H9 (cell line): Measurements from ENCODE around the gene GBE1. TPM values are rescaled to one million over a fixed set of nuclear protein-coding genes. Genes with fewer than 3 reads are reported as not detected.

Source experiments
- DNase-seq: peaks from one replicate; pipeline ENCODE4 v3.0.0-alpha.2; 2017
- H2AFZ ChIP-seq: one replicate; pipeline ENCODE4 v1.6.1; 2013; ENCODE audit warnings: mild to moderate bottlenecking, low read length, control low read depth, moderate library complexity
- H2AK5ac ChIP-seq: 2 replicates; pipeline ENCODE4 v1.6.1; 2013; ENCODE audit warnings: low read length, control low read depth, mixed read lengths; ENCODE audit not compliant: insufficient read length
- H2BK120ac ChIP-seq: one replicate; pipeline ENCODE4 v1.6.1; 2013; ENCODE audit warnings: low read depth, mild to moderate bottlenecking, low read length, control low read depth, inconsistent platforms; ENCODE audit not compliant: poor library complexity, severe bottlenecking
- H2BK12ac ChIP-seq: 2 replicates; pipeline ENCODE4 v1.6.1; 2013; ENCODE audit warnings: low read length, control low read depth, mixed read lengths, low read depth; ENCODE audit not compliant: insufficient read length
- H2BK15ac ChIP-seq: 2 replicates; pipeline ENCODE4 v1.6.1; 2013; ENCODE audit warnings: low read depth, low read length, control low read depth
- H2BK20ac ChIP-seq: one replicate; pipeline ENCODE4 v1.6.1; 2013; ENCODE audit warnings: low read depth, mild to moderate bottlenecking, low read length, control low read depth, inconsistent platforms; ENCODE audit not compliant: poor library complexity, severe bottlenecking
- H2BK5ac ChIP-seq: 2 replicates; pipeline ENCODE4 v1.6.1; 2013; ENCODE audit warnings: low read length, control low read depth, mixed read lengths; ENCODE audit not compliant: insufficient read length
- H3K14ac ChIP-seq: 2 replicates; pipeline ENCODE4 v1.6.1; 2013; ENCODE audit warnings: low read length, control low read depth; ENCODE audit not compliant: insufficient read depth
- H3K18ac ChIP-seq: 2 replicates; pipeline ENCODE4 v1.6.1; 2013; ENCODE audit warnings: low read depth, mild to moderate bottlenecking, mixed read lengths, low read length, control low read depth; ENCODE audit not compliant: insufficient read length
- H3K23ac ChIP-seq: 2 replicates; pipeline ENCODE4 v1.6.1; 2013; ENCODE audit warnings: low read length, control low read depth, mixed read lengths, low read depth; ENCODE audit not compliant: insufficient read length
- H3K23me2 ChIP-seq: 2 replicates; pipeline ENCODE4 v1.6.1; 2013; ENCODE audit warnings: low read depth, mild to moderate bottlenecking, mixed read lengths, low read length, control low read depth; ENCODE audit not compliant: insufficient read length, poor library complexity, severe bottlenecking
- H3K27ac ChIP-seq: 2 replicates; pipeline ENCODE4 v1.5.1; 2013; ENCODE audit warnings: low read length, control low read depth, mixed read lengths, low read depth; ENCODE audit not compliant: insufficient read length
- H3K27me3 ChIP-seq: 2 replicates; pipeline ENCODE4 v1.6.1; 2013; ENCODE audit warnings: low read length, control low read depth, inconsistent platforms; ENCODE audit not compliant: insufficient read depth
- H3K4ac ChIP-seq: 2 replicates; pipeline ENCODE4 v1.6.1; 2013; ENCODE audit warnings: low read depth, mild to moderate bottlenecking, control low read depth, inconsistent platforms, low read length, moderate library complexity
- H3K4me1 ChIP-seq: 2 replicates; pipeline ENCODE4 v1.6.1; 2013; ENCODE audit warnings: low read length, control low read depth, inconsistent platforms; ENCODE audit not compliant: insufficient read depth
- H3K4me2 ChIP-seq: 2 replicates; pipeline ENCODE4 v1.6.1; 2013; ENCODE audit warnings: low read length, control low read depth, mixed read lengths; ENCODE audit not compliant: insufficient read length, insufficient read depth
- H3K56ac ChIP-seq: 2 replicates; pipeline ENCODE4 v1.6.1; 2013; ENCODE audit warnings: low read depth, mild to moderate bottlenecking, mixed read lengths, low read length, control low read depth; ENCODE audit not compliant: insufficient read length
- H3K79me1 ChIP-seq: 2 replicates; pipeline ENCODE4 v1.6.1; 2013; ENCODE audit warnings: low read depth, mild to moderate bottlenecking, moderate library complexity, low read length, control low read depth, inconsistent platforms; ENCODE audit not compliant: insufficient read depth, poor library complexity, severe bottlenecking
- H3K79me2 ChIP-seq: 2 replicates; pipeline ENCODE4 v1.6.1; 2013; ENCODE audit warnings: low read length, control low read depth, inconsistent platforms; ENCODE audit not compliant: insufficient read depth
- H3K9ac ChIP-seq: 2 replicates; pipeline ENCODE4 v1.6.1; 2013; ENCODE audit warnings: low read length, control low read depth, mixed read lengths; ENCODE audit not compliant: insufficient read length; ENCODE audit errors: extremely low read depth
- H3K9me3 ChIP-seq: one replicate; pipeline ENCODE4 v1.6.1; 2013; ENCODE audit warnings: low read depth, low read length, inconsistent platforms; ENCODE audit not compliant: control insufficient read depth
- H3T11ph ChIP-seq: one replicate; pipeline ENCODE4 v1.6.1; 2013; ENCODE audit warnings: mild to moderate bottlenecking, low read length, control low read depth, inconsistent platforms
- H4K20me1 ChIP-seq: one replicate; pipeline ENCODE4 v1.6.1; 2013; ENCODE audit not compliant: control insufficient read depth, insufficient read length, insufficient read depth
- H4K5ac ChIP-seq: 2 replicates; pipeline ENCODE4 v1.6.1; 2013; ENCODE audit warnings: low read depth, mild to moderate bottlenecking, mixed read lengths, low read length, control low read depth; ENCODE audit not compliant: insufficient read length
- H4K8ac ChIP-seq: replicated peaks from 2 replicates; pipeline ENCODE4 v1.6.1; 2013; ENCODE audit warnings: low read length, control low read depth, mixed read lengths, low read depth; ENCODE audit not compliant: insufficient read length
- H4K91ac ChIP-seq: 2 replicates; pipeline ENCODE4 v1.6.1; 2013; ENCODE audit warnings: low read depth, mild to moderate bottlenecking, moderate library complexity, mixed read lengths, low read length, control low read depth; ENCODE audit not compliant: insufficient read length
- H3K27ac Mint-ChIP-seq, 3 experiments: 2 replicates in 2 of 3; 3 replicates in 1 of 3; pipeline ENCODE4 v1.8.0; 2020 to 2021; ENCODE audit warnings: mixed read lengths in 3 of 3, mild to moderate bottlenecking in 1 of 3, moderate library complexity in 1 of 3
- H3K27me3 Mint-ChIP-seq: 2 replicates; pipeline ENCODE4 v1.8.0; 2021; ENCODE audit warnings: low read depth, mild to moderate bottlenecking, moderate library complexity, mixed read lengths
- H3K36me3 Mint-ChIP-seq, 3 experiments: 2 replicates in 2 of 3; 3 replicates in 1 of 3; pipeline ENCODE4 v1.8.0; 2020 to 2021; ENCODE audit warnings: low read depth in 3 of 3, mixed read lengths in 3 of 3; ENCODE audit not compliant: insufficient read depth in 1 of 3
- H3K4me1 Mint-ChIP-seq, 2 experiments: 2 replicates each; pipeline ENCODE4 v1.8.0; 2020; ENCODE audit warnings: mixed read lengths in 2 of 2
- H3K4me3 Mint-ChIP-seq, 2 experiments: 2 replicates in 1 of 2; 3 replicates in 1 of 2; pipeline ENCODE4 v1.8.0; 2020 to 2021; ENCODE audit warnings: mild to moderate bottlenecking in 2 of 2, mixed read lengths in 2 of 2, moderate library complexity in 1 of 2
- H3K9me3 Mint-ChIP-seq, 2 experiments: 2 replicates in 1 of 2; 3 replicates in 1 of 2; pipeline ENCODE4 v1.8.0; 2020; ENCODE audit warnings: mild to moderate bottlenecking in 2 of 2, mixed read lengths in 2 of 2, moderate library complexity in 1 of 2
- CTCF ChIP-seq: fragments of 200-600 bp; sonication (generic); conservative IDR thresholded peaks from 3 replicates; pipeline ENCODE4 v1.8.0; 2021; ENCODE audit warnings: antibody characterized with exemption, mild to moderate bottlenecking
- WGBS: extraction: QIAGEN DNeasy Blood & Tissue Kit; methylation state at CpG from one replicate; pipeline ENCODE4 v1.1.7; 2013; ENCODE audit warnings: missing lambda C conversion rate, low lambda C conversion rate, mixed read lengths; ENCODE audit not compliant: insufficient read length; ENCODE audit errors: extremely low coverage; 5-methylcytosine and 5-hydroxymethylcytosine counted together
- total RNA-seq: library from RNA; stranded (reverse); gene quantifications from 2 replicates; pipeline ENCODE4 v1.2.1, GENCODE V29; 2021

Gene GBE1
- total RNA-seq, 1 experiment from 2014 or later, result 13.8 TPM

GRCh38 chr3:81540787-81541186 is 220.7 kb downstream of the GBE1 start:
- H3T11ph ChIP-seq, result no peak overlapping the region
- no peak overlapping the region for H3K27ac ChIP-seq
- H3K4me1 ChIP-seq, result no peaks in the 10 kb centered on the region
- H4K8ac ChIP-seq, result no peak overlapping the region
- WGBS, result no CpG with 5 or more reads among the region's 1 CpG
- no peak overlapping the region for H3K14ac ChIP-seq
- no peak overlapping the region for H3K9ac ChIP-seq
- H2BK20ac ChIP-seq, result no peak overlapping the region
- Mint-ChIP-seq H3K27ac (no peak overlapping the region), H3K4me3 (no peak overlapping the region), H3K36me3 (no peaks in the 10 kb centered on the region), H3K9me3 (no peaks in the 10 kb centered on the region), H3K4me1 (peaks cover 6 to 10% of the 10 kb centered on the region in 2 experiments), H3K27me3 (no peaks in the 10 kb centered on the region)
- H3K4me2 ChIP-seq, result no peak overlapping the region
- H3K56ac ChIP-seq, result no peak overlapping the region
- H2BK15ac ChIP-seq, result no peak overlapping the region
- no peaks in the 10 kb centered on the region for H4K20me1 ChIP-seq
- H4K5ac ChIP-seq, result no peak overlapping the region
- H3K4ac ChIP-seq, result no peak overlapping the region
- H3K9me3 ChIP-seq, result no peaks in the 10 kb centered on the region
- no peak overlapping the region for H2AK5ac ChIP-seq
- no peak overlapping the region for H3K18ac ChIP-seq
- H4K91ac ChIP-seq, result no peak overlapping the region
- no peak for TF ChIP-seq CTCF
- no peak overlapping the region for H3K23ac ChIP-seq
- H2BK12ac ChIP-seq, result no peak overlapping the region
- no peaks in the 10 kb centered on the region for H3K79me2 ChIP-seq
- DNase-seq, result no peak
- H2BK120ac ChIP-seq, result no peak overlapping the region
- H3K79me1 ChIP-seq, result no peaks in the 10 kb centered on the region
- H2BK5ac ChIP-seq, result no peak overlapping the region
- H3K23me2 ChIP-seq, result no peaks in the 10 kb centered on the region
- no peak overlapping the region for H2AFZ ChIP-seq
- H3K27me3 ChIP-seq, result no peaks in the 10 kb centered on the region
